ENCODE results near the gene WFDC10A. TPM values are rescaled to one million over a fixed set of nuclear protein-coding genes. Genes with fewer than 3 reads are reported as not detected.

Gene WFDC10A
- total and polyA plus RNA-seq, 2 donors (not counting 1 experiment from before 2014, with no cell fraction given): not detected

DNA sequence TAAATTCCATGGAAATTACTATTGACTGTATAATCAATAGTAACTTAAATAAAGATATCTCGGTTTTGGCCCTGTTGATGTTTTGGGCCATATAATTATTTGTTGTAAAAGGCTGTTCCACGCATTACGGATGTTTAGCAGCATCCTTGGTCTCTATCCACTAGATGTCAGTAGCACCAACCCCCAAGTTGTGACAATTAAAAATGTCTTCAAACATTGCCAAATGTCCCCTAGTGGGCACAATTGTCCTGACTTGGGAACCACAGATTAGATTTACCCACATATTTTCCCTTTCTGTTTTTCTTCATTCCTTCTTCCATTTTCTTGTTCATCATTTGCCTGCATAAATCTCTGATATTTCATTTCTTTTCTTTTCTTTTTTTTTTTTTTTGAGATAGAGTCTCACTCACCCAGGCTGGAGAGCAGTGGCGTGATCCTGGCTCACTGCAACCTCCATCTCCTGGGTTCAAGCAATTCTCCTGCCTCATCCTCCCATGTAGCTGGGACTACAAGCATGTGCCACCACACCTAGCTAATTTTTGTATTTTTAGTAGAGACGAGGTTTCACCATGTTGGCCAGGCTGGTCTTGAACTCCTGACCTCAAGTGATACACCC is 36.9 kb upstream of the WFDC10A start:
- peak; percentile 24 for ATAC-seq (ENCODE audit: low read depth)
- intact Hi-C loops (cut with micrococcal nuclease): no loop called here
- no peak overlapping the region for H3K4me3 ChIP-seq (ENCODE audit: control extremely low read depth in 1 of 5, extremely low read depth in 1 of 5, insufficient read depth in 1 of 5, low read depth in 2 of 5, low read length in 4 of 5)
- H3K9me3 ChIP-seq (ENCODE audit: control extremely low read depth in 1 of 3, control insufficient read depth in 2 of 3, insufficient read depth in 1 of 3, low read length in 2 of 3): no peaks in the 10 kb centered on the region
- CTCF ChIA-PET: interaction anchor here (0.7 to 3.7 kb wide), 8 partner anchors 12 to 1454 kb away, joined by 3 to 35 read pairs (median 4); partner anchors contain the start of gene WFDC10A
- no peaks in the 10 kb centered on the region for H3K4me1 ChIP-seq (ENCODE audit: control insufficient read depth in 2 of 2, insufficient read depth in 2 of 2, low read length in 2 of 2)
- Mint-ChIP-seq H3K27me3 (peaks cover 33% of the 10 kb centered on the region), H3K27ac (no peak overlapping the region), H3K4me1 (no peaks in the 10 kb centered on the region), H3K4me3 (no peak overlapping the region), H3K9me3 (ENCODE audit: insufficient read depth) (no peaks in the 10 kb centered on the region)
- no peaks in the 10 kb centered on the region for H4K20me1 ChIP-seq (ENCODE audit: control insufficient read depth, insufficient read depth, low read length, poor library complexity, severe bottlenecking)
- no peak overlapping the region for H3K4me2 ChIP-seq (replicated peaks; ENCODE audit: low read depth, low read length, poor library complexity, severe bottlenecking)
- peak; percentile 62 for DNase-seq
- no peak overlapping the region for H2AFZ ChIP-seq (ENCODE audit: insufficient read depth, low read depth, low read length, poor library complexity, severe bottlenecking)
- H3K9ac ChIP-seq (ENCODE audit: low read length): no peak overlapping the region
- no peak overlapping the region for H3K27ac ChIP-seq (ENCODE audit: low read length in 2 of 2)
- no peaks in the 10 kb centered on the region for H3K36me3 ChIP-seq (replicated peaks in 1 of 2; ENCODE audit: control extremely low read depth in 1 of 2, control insufficient read depth in 1 of 2, extremely low read depth in 1 of 2, insufficient read depth in 2 of 2, low read length in 1 of 2)
- 76% methylated on average over 3 of the region's 5 CpGs for WGBS (ENCODE audit: insufficient coverage)
- POLR2A ChIA-PET: no interaction called here
- no peak for TF ChIP-seq EZH2 (IDR thresholded peaks at IDR 0.05; ENCODE audit: borderline replicate concordance, insufficient read depth, low read depth, low read length, poor library complexity, severe bottlenecking)
- TF ChIP-seq, protein P1, sequence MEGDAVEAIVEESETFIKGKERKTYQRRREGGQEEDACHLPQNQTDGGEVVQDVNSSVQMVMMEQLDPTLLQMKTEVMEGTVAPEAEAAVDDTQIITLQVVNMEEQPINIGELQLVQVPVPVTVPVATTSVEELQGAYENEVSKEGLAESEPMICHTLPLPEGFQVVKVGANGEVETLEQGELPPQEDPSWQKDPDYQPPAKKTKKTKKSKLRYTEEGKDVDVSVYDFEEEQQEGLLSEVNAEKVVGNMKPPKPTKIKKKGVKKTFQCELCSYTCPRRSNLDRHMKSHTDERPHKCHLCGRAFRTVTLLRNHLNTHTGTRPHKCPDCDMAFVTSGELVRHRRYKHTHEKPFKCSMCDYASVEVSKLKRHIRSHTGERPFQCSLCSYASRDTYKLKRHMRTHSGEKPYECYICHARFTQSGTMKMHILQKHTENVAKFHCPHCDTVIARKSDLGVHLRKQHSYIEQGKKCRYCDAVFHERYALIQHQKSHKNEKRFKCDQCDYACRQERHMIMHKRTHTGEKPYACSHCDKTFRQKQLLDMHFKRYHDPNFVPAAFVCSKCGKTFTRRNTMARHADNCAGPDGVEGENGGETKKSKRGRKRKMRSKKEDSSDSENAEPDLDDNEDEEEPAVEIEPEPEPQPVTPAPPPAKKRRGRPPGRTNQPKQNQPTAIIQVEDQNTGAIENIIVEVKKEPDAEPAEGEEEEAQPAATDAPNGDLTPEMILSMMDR (IDR thresholded peaks at IDR 0.05): peak; percentile 75
- H3K27me3 ChIP-seq (replicated peaks in 1 of 4; ENCODE audit: control extremely low read depth in 1 of 4, control insufficient read depth in 3 of 4, insufficient read depth in 4 of 4, low read length in 3 of 4): peaks cover 0 to 8% (median 2%) of the 10 kb centered on the region in 4 experiments
- H3K79me2 ChIP-seq (ENCODE audit: control insufficient read depth, insufficient read depth, low read length): no peaks in the 10 kb centered on the region

DNA sequence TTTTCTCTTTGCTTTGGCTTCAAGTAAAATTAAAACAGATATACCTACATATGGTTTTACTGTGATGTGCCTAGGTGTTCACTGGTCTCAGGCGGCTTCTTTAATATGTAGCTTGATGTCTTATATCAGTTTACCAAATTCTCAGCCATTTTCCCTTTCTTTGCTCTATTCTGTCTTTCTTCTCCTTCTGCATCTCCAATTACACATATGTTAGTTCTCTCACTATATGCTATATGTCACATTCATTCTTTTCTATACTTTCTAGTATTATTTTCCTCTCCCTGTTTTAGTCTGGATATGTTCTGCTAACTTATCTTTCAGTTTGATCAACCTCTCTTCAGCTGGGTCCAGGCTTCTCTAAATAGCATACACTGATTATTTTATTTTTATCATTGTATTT is 36.0 kb upstream of the WFDC10A start:
- intact Hi-C loops (cut with micrococcal nuclease): no loop called here
- Histone ChIP-seq H2AFZ (ENCODE audit: insufficient read depth, low read depth, low read length, poor library complexity, severe bottlenecking) (no peak overlapping the region), H4K20me1 (ENCODE audit: control insufficient read depth, insufficient read depth, low read length, poor library complexity, severe bottlenecking) (no peaks in the 10 kb centered on the region), H3K4me2 (replicated peaks; ENCODE audit: low read depth, low read length, poor library complexity, severe bottlenecking) (no peak overlapping the region), H3K4me3 (ENCODE audit: control extremely low read depth in 1 of 5, extremely low read depth in 1 of 5, insufficient read depth in 1 of 5, low read depth in 2 of 5, low read length in 4 of 5) (no peak overlapping the region), H3K36me3 (replicated peaks in 1 of 2; ENCODE audit: control extremely low read depth in 1 of 2, control insufficient read depth in 1 of 2, extremely low read depth in 1 of 2, insufficient read depth in 2 of 2, low read length in 1 of 2) (no peaks in the 10 kb centered on the region), H3K27ac (ENCODE audit: low read length in 2 of 2) (no peak overlapping the region), H3K27me3 (replicated peaks in 1 of 4; ENCODE audit: control extremely low read depth in 1 of 4, control insufficient read depth in 3 of 4, insufficient read depth in 4 of 4, low read length in 3 of 4) (peaks cover 0 to 11% (median 8%) of the 10 kb centered on the region in 4 experiments), H3K9me3 (ENCODE audit: control extremely low read depth in 1 of 3, control insufficient read depth in 2 of 3, insufficient read depth in 1 of 3, low read length in 2 of 3) (no peaks in the 10 kb centered on the region), H3K4me1 (ENCODE audit: control insufficient read depth in 2 of 2, insufficient read depth in 2 of 2, low read length in 2 of 2) (no peaks in the 10 kb centered on the region), H3K9ac (ENCODE audit: low read length) (no peak overlapping the region), H3K79me2 (ENCODE audit: control insufficient read depth, insufficient read depth, low read length) (no peaks in the 10 kb centered on the region)
- Mint-ChIP-seq H3K4me3 (no peak overlapping the region), H3K9me3 (ENCODE audit: insufficient read depth) (no peaks in the 10 kb centered on the region), H3K27ac (no peak overlapping the region), H3K4me1 (no peaks in the 10 kb centered on the region), H3K27me3 (peaks cover 39% of the 10 kb centered on the region)
- no peak for DNase-seq
- TF ChIP-seq, protein P1 (IDR thresholded peaks at IDR 0.05): no peak
- TF ChIP-seq EZH2 (IDR thresholded peaks at IDR 0.05; ENCODE audit: borderline replicate concordance, insufficient read depth, low read depth, low read length, poor library complexity, severe bottlenecking): no peak
- no CpG with 5 or more reads among the region's 1 CpG for WGBS (ENCODE audit: insufficient coverage)
- ATAC-seq (ENCODE audit: low read depth): no peak
- CTCF ChIA-PET: interaction anchor here (0.7 to 3.7 kb wide), 4 partner anchors 36 to 177 kb away, joined by 3 to 35 read pairs (median 4); partner anchors contain the start of gene WFDC10A
- POLR2A ChIA-PET: no interaction called here

Data from B cell (primary cell).